K562 (cell line): ENCODE measurements around the gene ALK. TPM values are rescaled to one million over a fixed set of nuclear protein-coding genes. Genes with fewer than 3 reads are reported as not detected.

Source experiments
- ATAC-seq: fragments of 200-7000 bp; cut with Tn5 transposase; 3 replicates; pipeline ENCODE4 v1.9.1; 2020; ENCODE audit warnings: moderate library complexity
- BruUV-seq: library from RNA; stranded (reverse); fragments of 400-500 nt; replicated peaks from 2 replicates; lab custom pipeline; 2021; lab: Mats Ljungman, UMichigan
- CTCF ChIA-PET: fragments of 300-600 bp; formaldehyde crosslinking; extraction: SDS; loops from one replicate; lab custom pipeline; 2021; ENCODE audit warnings: low intra/inter-chr PET ratio; lab: Yijun Ruan, JAX
- POLR2A ChIA-PET: fragments of 300-600, 350-650 bp; sonication (Branson Sonifier 250); formaldehyde crosslinking; extraction: SDS; loops from one replicate; lab custom pipeline; 2021; ENCODE audit warnings: antibody characterized with exemption, inconsistent platforms; lab: Yijun Ruan, JAX
- DNase-seq, 4 experiments: peaks; one replicate each; pipeline versions ENCODE4 v3.0.0 to v3.0.0-alpha.2; 2011 to 2018; ENCODE audit warnings: low spot score in 3 of 4, mixed read lengths in 3 of 4; ENCODE audit errors: extremely low read depth in 1 of 4
- FAIRE-seq: peaks from 2 replicates; lab custom pipeline; 2011; peaks lifted over from hg19 to GRCh38; lab: Jason Lieb, UNC
- H2AFZ ChIP-seq: 2 replicates; pipeline ENCODE4 v1.6.0; 2011; ENCODE audit warnings: low read depth, low read length, control low read depth, inconsistent platforms
- H3K27ac ChIP-seq: fragments of 200-600 bp; 3 replicates; pipeline ENCODE4 v1.8.0; 2011; ENCODE audit warnings: low read depth, mild to moderate bottlenecking, control low read depth, inconsistent platforms, low read length, moderate library complexity, mixed read lengths; ENCODE audit errors: extremely low read depth
- H3K27me3 ChIP-seq, 2 experiments: fragments of 300-600 bp in 1 of 2; 2 replicates in 1 of 2; 3 replicates in 1 of 2; pipeline versions ENCODE4 v1.6.0 to v1.8.0; 2011; ENCODE audit warnings: inconsistent platforms in 2 of 2, low read length in 2 of 2, mild to moderate bottlenecking in 1 of 2, mixed read lengths in 1 of 2, moderate library complexity in 1 of 2; ENCODE audit not compliant: control insufficient read depth in 2 of 2, insufficient read depth in 2 of 2
- H3K36me3 ChIP-seq: fragments of 300-600 bp; 3 replicates; pipeline ENCODE4 v1.8.0; 2011; ENCODE audit warnings: mild to moderate bottlenecking, low read length, inconsistent platforms; ENCODE audit not compliant: control insufficient read depth, insufficient read depth
- H3K4me1 ChIP-seq, 2 experiments: fragments of 200-600 bp in 1 of 2; replicated peaks in 1 of 2; 2 replicates in 1 of 2; 3 replicates in 1 of 2; pipeline versions ENCODE4 v1.5.1 to v1.8.0; 2011; ENCODE audit warnings: inconsistent platforms in 2 of 2, low read length in 2 of 2, mild to moderate bottlenecking in 1 of 2, mixed read lengths in 1 of 2, moderate library complexity in 1 of 2; ENCODE audit not compliant: control insufficient read depth in 2 of 2, insufficient read depth in 2 of 2
- H3K4me2 ChIP-seq: 2 replicates; pipeline ENCODE4 v1.6.1; 2011; ENCODE audit warnings: low read length, control low read depth, inconsistent platforms, mixed read lengths; ENCODE audit not compliant: insufficient read depth
- H3K4me3 ChIP-seq: fragments of 200-600 bp; sonication (generic), shearing (Covaris generic); 2 replicates; pipeline ENCODE4 v1.5.1; 2016; ENCODE audit warnings: control low read depth, inconsistent platforms
- H3K79me2 ChIP-seq: fragments of 200-600 bp; 3 replicates; pipeline ENCODE4 v1.8.0; 2011; ENCODE audit warnings: low read length, inconsistent platforms; ENCODE audit not compliant: control insufficient read depth, insufficient read depth
- H3K9ac ChIP-seq, 2 experiments: 2 replicates each; pipeline versions ENCODE4 v1.6.0 to v1.6.1; 2011; ENCODE audit warnings: low read depth in 2 of 2, low read length in 2 of 2, control low read depth in 1 of 2, inconsistent platforms in 1 of 2, mild to moderate bottlenecking in 1 of 2, mixed read lengths in 1 of 2; ENCODE audit not compliant: insufficient read depth in 1 of 2
- H3K9me1 ChIP-seq: one replicate; pipeline ENCODE4 v1.6.0; 2011; ENCODE audit warnings: inconsistent platforms, mild to moderate bottlenecking, low read length, moderate library complexity; ENCODE audit not compliant: control insufficient read depth, insufficient read depth
- H3K9me3 ChIP-seq: replicated peaks from 2 replicates; pipeline ENCODE4 v1.5.1; 2011; ENCODE audit warnings: low read depth, low read length, inconsistent platforms; ENCODE audit not compliant: control insufficient read depth, insufficient read depth
- H4K20me1 ChIP-seq: replicated peaks from 2 replicates; pipeline ENCODE4 v1.6.1; 2011; ENCODE audit warnings: low read length, inconsistent platforms, mixed read lengths; ENCODE audit not compliant: control insufficient read depth, insufficient read depth
- ARID2 ChIP-seq: fragments of 450-650 bp; IDR thresholded peaks from 2 replicates; pipeline ENCODE4 v1.6.1; 2017; ENCODE audit warnings: antibody characterized with exemption, mild to moderate bottlenecking
- CBFA2T2 ChIP-seq: fragments of 450-650 bp; conservative IDR thresholded peaks from 2 replicates; pipeline ENCODE4 v1.6.1; 2017; ENCODE audit warnings: mild to moderate bottlenecking
- EHMT2 ChIP-seq: fragments of 450-650 bp; IDR thresholded peaks from 2 replicates; pipeline ENCODE4 v1.6.1; 2018; ENCODE audit warnings: antibody characterized with exemption
- HNRNPUL1 ChIP-seq: fragments of 200-400 bp; formaldehyde crosslinking; IDR thresholded peaks from 2 replicates; pipeline ENCODE4 v1.6.1; 2017; ENCODE audit warnings: low read length
- ILF3 ChIP-seq: fragments of 450-650 bp; IDR thresholded peaks from 2 replicates; pipeline ENCODE4 v1.6.1; 2018; ENCODE audit warnings: antibody characterized with exemption, mild to moderate bottlenecking, moderate library complexity, borderline replicate concordance
- MCM5 ChIP-seq: fragments of 450-650 bp; IDR thresholded peaks from 2 replicates; pipeline ENCODE4 v1.6.1; 2016; ENCODE audit warnings: low read depth
- MYNN ChIP-seq, 2 experiments: sonication (generic); formaldehyde crosslinking in 1 of 2; IDR thresholded peaks; 2 replicates each; pipeline versions ENCODE4 v1.5.0 to v1.6.1; 2016 to 2020; ENCODE audit warnings: antibody characterized with exemption in 1 of 2, missing genetic modification reagents in 1 of 2
- SETDB1 ChIP-seq: IDR thresholded peaks from one replicate; pipeline ENCODE4 v1.6.1; 2012; ENCODE audit warnings: low read length, control low read depth, inconsistent platforms
- SPI1 ChIP-seq: IDR thresholded peaks from 2 replicates; pipeline ENCODE4 v1.6.1; 2011; ENCODE audit warnings: low read depth, low read length, control low read depth, borderline replicate concordance
- STAT5A ChIP-seq: IDR thresholded peaks from 2 replicates; pipeline ENCODE4 v1.6.1; 2012; ENCODE audit warnings: low read length, inconsistent platforms, borderline replicate concordance
- ZKSCAN8 ChIP-seq: fragments of 200-800 bp; sonication (Bioruptor generic); IDR thresholded peaks from 2 replicates; pipeline ENCODE4 v1.6.1; 2016; ENCODE audit warnings: missing genetic modification characterization, missing compliant biosample characterization
- ZNF174 ChIP-seq: fragments of 250-450 bp; sonication (Bioruptor Pico); IDR thresholded peaks from 2 replicates; pipeline ENCODE4 v1.4.0; 2020; ENCODE audit warnings: mild to moderate bottlenecking
- ZNF212 ChIP-seq: fragments of 450-650 bp; formaldehyde crosslinking; IDR thresholded peaks from 2 replicates; pipeline ENCODE4 v1.4.0; 2020; ENCODE audit warnings: mild to moderate bottlenecking
- ZNF24 ChIP-seq: fragments of 450-650 bp; IDR thresholded peaks from 2 replicates; pipeline ENCODE4 v1.6.1; 2016
- WGBS: fragments of 100-300 bp; shearing (Covaris generic); methylation state at CpG from one replicate; pipeline ENCODE4 v1.1.6; 2016; ENCODE audit warnings: low coverage, mixed read lengths; ENCODE audit not compliant: insufficient coverage; ENCODE audit errors: missing lambda C conversion rate; 5-methylcytosine and 5-hydroxymethylcytosine counted together
- in situ Hi-C: fragments of 300-500 bp; cut with MboI; formaldehyde crosslinking; loops from 4 replicates; pipeline ENCODE4 v1.15.0; 2018; ENCODE audit warnings: inconsistent platforms, mixed read lengths
- intact Hi-C: fragments of 100-400 bp; cut with micrococcal nuclease; formaldehyde crosslinking; loops from 2 replicates; pipeline ENCODE4 v1.14.2; 2022
- polyA plus RNA-seq, 8 experiments: library from polyadenylated mRNA; depleted of rRNA in 4 of 8; stranded (reverse) in 5 of 8; unstranded in 3 of 8; fragments of >200 nt; fragmentation: Nextera tagmentation in 2 of 8; fragmentation: Illumina TruSeq in 1 of 8; extraction: Ambion mirVana in 2 of 8; extraction: Trizol in 1 of 8; gene quantifications; 2 replicates each; pipeline versions ENCODE4 v1.2.1 to v1.2.3, GENCODE V29; 2011 to 2014; ENCODE audit warnings: inconsistent platforms in 1 of 8, missing spikeins in 1 of 8
- total RNA-seq, 7 experiments: library from RNA; depleted of rRNA in 6 of 7; stranded (reverse); fragments of >200 nt in 6 of 7; fragmentation: Illumina TruSeq in 2 of 7; extraction: Trizol in 2 of 7; gene quantifications; 2 replicates each; pipeline versions ENCODE4 v1.2.1 to v1.2.3, GENCODE V29; 2011 to 2021; ENCODE audit warnings: low replicate concordance in 1 of 7
- TF ChIP-seq, protein P1 (sequence below), 2 experiments: fragments of 450-650 bp; formaldehyde crosslinking in 1 of 2; IDR thresholded peaks; 2 replicates each; pipeline versions ENCODE4 v1.4.0 to v1.6.1; 2014 to 2020; ENCODE audit warnings: mild to moderate bottlenecking in 2 of 2, borderline replicate concordance in 1 of 2, low read depth in 1 of 2
- TF ChIP-seq, protein P2 (sequence below): sonication (generic); formaldehyde crosslinking; IDR thresholded peaks from 2 replicates; pipeline ENCODE4 v1.8.1; 2023; ENCODE audit warnings: mild to moderate bottlenecking, missing genetic modification reagents

The ALK gene
- total and polyA plus RNA-seq, 9 of the 15 experiments (the other 6 are each of a cell fraction or from before 2014, with no cell fraction given): not detected

DNA sequence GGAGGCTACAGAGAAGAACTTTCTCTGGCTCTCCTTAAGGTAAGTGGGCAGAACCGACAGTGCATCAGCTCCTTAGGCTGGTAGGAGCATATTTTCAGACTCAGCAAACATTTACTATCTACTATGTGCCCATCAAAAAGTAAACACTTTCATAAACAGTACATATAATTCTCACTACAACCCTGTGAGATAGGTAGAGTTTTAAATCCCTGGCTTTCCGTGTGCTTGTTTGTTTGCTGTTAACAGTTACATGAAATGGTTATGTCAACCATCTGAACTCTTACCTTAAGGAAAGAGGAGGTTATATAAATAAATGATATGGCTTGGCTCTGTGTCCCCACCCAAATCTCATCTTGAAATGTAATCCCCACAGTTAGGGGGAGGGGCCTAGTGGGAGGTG lies 310.1 kb downstream of the ALK start:
- Histone ChIP-seq H2AFZ (no peak overlapping the region), H3K4me1 (no peaks in the 10 kb centered on the region), H3K36me3 (no peaks in the 10 kb centered on the region), H4K20me1 (no peaks in the 10 kb centered on the region), H3K9me3 (no peaks in the 10 kb centered on the region), H3K27ac (no peak overlapping the region), H3K9me1 (no peaks in the 10 kb centered on the region), H3K4me3 (no peak overlapping the region), H3K9ac (no peak overlapping the region), H3K27me3 (no peaks in the 10 kb centered on the region), H3K79me2 (no peaks in the 10 kb centered on the region), H3K4me2 (no peak overlapping the region)
- intact Hi-C loops: no loop called here
- ATAC-seq: no peak
- FAIRE-seq: no peak
- POLR2A ChIA-PET: no interaction called here
- DNase-seq: no peak
- CTCF ChIA-PET: no interaction called here
- BruUV-seq: no TSS peak
- in situ Hi-C loops: no loop called here
- WGBS: 0% methylated on average over 2 of the region's 2 CpGs
- TF ChIP-seq EHMT2 (no peak), MCM5 (no peak), CBFA2T2 (no peak), ILF3 (no peak), ZNF174 (CRISPR knock-in tag) (no peak), ZNF24 (no peak), SETDB1 (no peak), ZKSCAN8 (no peak), ZNF212 (no peak), MYNN (IDR thresholded peaks at IDR 0.05) (no peak), MYNN (CRISPR knock-in tag; IDR thresholded peaks at IDR 0.05) (no peak), SPI1 (no peak), ARID2 (no peak), HNRNPUL1 (no peak), STAT5A (no peak)
- TF ChIP-seq, protein P1, sequence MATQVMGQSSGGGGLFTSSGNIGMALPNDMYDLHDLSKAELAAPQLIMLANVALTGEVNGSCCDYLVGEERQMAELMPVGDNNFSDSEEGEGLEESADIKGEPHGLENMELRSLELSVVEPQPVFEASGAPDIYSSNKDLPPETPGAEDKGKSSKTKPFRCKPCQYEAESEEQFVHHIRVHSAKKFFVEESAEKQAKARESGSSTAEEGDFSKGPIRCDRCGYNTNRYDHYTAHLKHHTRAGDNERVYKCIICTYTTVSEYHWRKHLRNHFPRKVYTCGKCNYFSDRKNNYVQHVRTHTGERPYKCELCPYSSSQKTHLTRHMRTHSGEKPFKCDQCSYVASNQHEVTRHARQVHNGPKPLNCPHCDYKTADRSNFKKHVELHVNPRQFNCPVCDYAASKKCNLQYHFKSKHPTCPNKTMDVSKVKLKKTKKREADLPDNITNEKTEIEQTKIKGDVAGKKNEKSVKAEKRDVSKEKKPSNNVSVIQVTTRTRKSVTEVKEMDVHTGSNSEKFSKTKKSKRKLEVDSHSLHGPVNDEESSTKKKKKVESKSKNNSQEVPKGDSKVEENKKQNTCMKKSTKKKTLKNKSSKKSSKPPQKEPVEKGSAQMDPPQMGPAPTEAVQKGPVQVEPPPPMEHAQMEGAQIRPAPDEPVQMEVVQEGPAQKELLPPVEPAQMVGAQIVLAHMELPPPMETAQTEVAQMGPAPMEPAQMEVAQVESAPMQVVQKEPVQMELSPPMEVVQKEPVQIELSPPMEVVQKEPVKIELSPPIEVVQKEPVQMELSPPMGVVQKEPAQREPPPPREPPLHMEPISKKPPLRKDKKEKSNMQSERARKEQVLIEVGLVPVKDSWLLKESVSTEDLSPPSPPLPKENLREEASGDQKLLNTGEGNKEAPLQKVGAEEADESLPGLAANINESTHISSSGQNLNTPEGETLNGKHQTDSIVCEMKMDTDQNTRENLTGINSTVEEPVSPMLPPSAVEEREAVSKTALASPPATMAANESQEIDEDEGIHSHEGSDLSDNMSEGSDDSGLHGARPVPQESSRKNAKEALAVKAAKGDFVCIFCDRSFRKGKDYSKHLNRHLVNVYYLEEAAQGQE (IDR thresholded peaks at IDR 0.05; ENCODE audit: borderline replicate concordance): no peak
- TF ChIP-seq, protein P1 (CRISPR knock-in tag; IDR thresholded peaks at IDR 0.05; ENCODE audit: low read depth): no peak
- TF ChIP-seq, protein P2, sequence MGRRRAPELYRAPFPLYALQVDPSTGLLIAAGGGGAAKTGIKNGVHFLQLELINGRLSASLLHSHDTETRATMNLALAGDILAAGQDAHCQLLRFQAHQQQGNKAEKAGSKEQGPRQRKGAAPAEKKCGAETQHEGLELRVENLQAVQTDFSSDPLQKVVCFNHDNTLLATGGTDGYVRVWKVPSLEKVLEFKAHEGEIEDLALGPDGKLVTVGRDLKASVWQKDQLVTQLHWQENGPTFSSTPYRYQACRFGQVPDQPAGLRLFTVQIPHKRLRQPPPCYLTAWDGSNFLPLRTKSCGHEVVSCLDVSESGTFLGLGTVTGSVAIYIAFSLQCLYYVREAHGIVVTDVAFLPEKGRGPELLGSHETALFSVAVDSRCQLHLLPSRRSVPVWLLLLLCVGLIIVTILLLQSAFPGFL (CRISPR knock-in tag): no peak
